ENCODE data around the gene MYOG. TPM values are rescaled to one million over a fixed set of nuclear protein-coding genes. Genes with fewer than 3 reads are reported as not detected.
A peak's percentile ranks its signal among the peaks of the same experiment; 100 is the strongest.

The MYOG gene
- total RNA-seq, 1 experiment from 2014 or later, result not detected

- no peak overlapping the region for H2BK20ac ChIP-seq (ENCODE audit: low read depth, low read length, poor library complexity, severe bottlenecking)
- no peaks in the 10 kb centered on the region for H3K9me3 Mint-ChIP-seq
- no peak overlapping the region for H2BK12ac ChIP-seq (ENCODE audit: insufficient read length, low read depth, low read length)
- H3K4me1 Mint-ChIP-seq, result peaks cover 45 to 54% of the 10 kb centered on the region in 2 experiments
- no peak overlapping the region for H3K23ac ChIP-seq (ENCODE audit: insufficient read length, low read depth, low read length)
- H2AFZ ChIP-seq (ENCODE audit: low read length), result no peak overlapping the region
- no peak overlapping the region for H3K4me3 Mint-ChIP-seq
- H3K4ac ChIP-seq (ENCODE audit: low read depth, low read length), result no peak overlapping the region
- no CpG with 5 or more reads among the region's 14 CpGs for WGBS (ENCODE audit: extremely low coverage, insufficient read length, low lambda C conversion rate)
- no peak overlapping the region; a peak in 1 of 7 replicates for H3K27ac Mint-ChIP-seq
- H2BK15ac ChIP-seq (ENCODE audit: low read depth, low read length), result no peak overlapping the region
- H4K91ac ChIP-seq (ENCODE audit: insufficient read length, low read depth, low read length), result no peak overlapping the region
- TF ChIP-seq CTCF (conservative IDR thresholded peaks at IDR 0.05), result peak; percentile 93
- H3K79me2 ChIP-seq (ENCODE audit: insufficient read depth, low read length), result no peaks in the 10 kb centered on the region
- no peaks in the 10 kb centered on the region for H3K36me3 Mint-ChIP-seq (ENCODE audit: insufficient read depth in 1 of 3, low read depth in 3 of 3)
- H3K4me1 ChIP-seq (ENCODE audit: insufficient read depth, low read length), result peaks cover 9% of the 10 kb centered on the region
- no peak overlapping the region for H4K8ac ChIP-seq (replicated peaks; ENCODE audit: insufficient read length, low read depth, low read length)
- no peaks in the 10 kb centered on the region for H3K27me3 ChIP-seq (ENCODE audit: insufficient read depth, low read length)
- no peak overlapping the region for H2BK120ac ChIP-seq (ENCODE audit: low read depth, low read length, poor library complexity, severe bottlenecking)
- H3K56ac ChIP-seq (ENCODE audit: insufficient read length, low read depth, low read length), result no peak overlapping the region
- no peak overlapping the region for H2BK5ac ChIP-seq (ENCODE audit: insufficient read length, low read length)
- no peak overlapping the region for H4K5ac ChIP-seq (ENCODE audit: insufficient read length, low read depth, low read length)
- H3K23me2 ChIP-seq (ENCODE audit: insufficient read length, low read depth, low read length, poor library complexity, severe bottlenecking), result no peaks in the 10 kb centered on the region
- no peak overlapping the region for H2AK5ac ChIP-seq (ENCODE audit: insufficient read length, low read length)
- no peak overlapping the region for H3K27ac ChIP-seq (ENCODE audit: insufficient read length, low read depth, low read length)
- peaks cover 2% of the 10 kb centered on the region; the same call in 1 of the 2 replicates for H3K27me3 Mint-ChIP-seq (ENCODE audit: low read depth)
- DNase-seq, result peak; percentile 78
- no peaks in the 10 kb centered on the region for H3K79me1 ChIP-seq (ENCODE audit: insufficient read depth, low read depth, low read length, poor library complexity, severe bottlenecking)
- H4K20me1 ChIP-seq (ENCODE audit: control insufficient read depth, insufficient read depth, insufficient read length), result peaks cover 3% of the 10 kb centered on the region
- no peak overlapping the region for H3K4me2 ChIP-seq (ENCODE audit: insufficient read depth, insufficient read length, low read length)
- no peaks in the 10 kb centered on the region for H3K9me3 ChIP-seq (ENCODE audit: control insufficient read depth, low read depth, low read length)
- H3K18ac ChIP-seq (ENCODE audit: insufficient read length, low read depth, low read length), result no peak overlapping the region
- no peak overlapping the region for H3T11ph ChIP-seq (ENCODE audit: low read length)
- H3K14ac ChIP-seq (ENCODE audit: insufficient read depth, low read length), result no peak overlapping the region
- H3K9ac ChIP-seq (ENCODE audit: extremely low read depth, insufficient read length, low read length), result no peak overlapping the region
Observed at GRCh38 chr1:203084588-203085527, 954 bp downstream of the MYOG start.
